Activated naive CD4-positive, alpha-beta T cell treated with anti-CD3 and anti-CD28 coated beads, Interleukin-2, amount 50 U/mL, for 72 hours (primary cell): ENCODE data around the gene GRIK2. TPM values are rescaled to one million over a fixed set of nuclear protein-coding genes. Genes with fewer than 3 reads are reported as not detected.
"Not testable (repeated sequence)": the region's sequence is repeated elsewhere in the genome, so short reads cannot be mapped to it uniquely, and the experiment has no call there.

Experiments
- ATAC-seq, 2 donors: fragments of 150-1000 bp; cut with Tn5 transposase; 2 replicates each; pipeline ENCODE4 v1.10.0; 2021; ENCODE audit warnings: mild to moderate bottlenecking in 2 of 2, moderate library complexity in 2 of 2
- DNase-seq, 2 donors: peaks; one replicate each; pipeline ENCODE4 v3.0.0; 2021 to 2022; ENCODE audit warnings: low spot score in 2 of 2
- H3K27ac Mint-ChIP-seq, 2 donors: one replicate each; pipeline ENCODE4 v1.8.0; 2022; ENCODE audit warnings: mild to moderate bottlenecking in 2 of 2, mixed read lengths in 2 of 2
- H3K36me3 Mint-ChIP-seq, 2 donors: one replicate each; pipeline ENCODE4 v1.8.0; 2022; ENCODE audit warnings: mixed read lengths in 2 of 2
- H3K9me3 Mint-ChIP-seq, 2 donors: one replicate each; pipeline ENCODE4 v1.8.0; 2022; ENCODE audit warnings: mixed read lengths in 2 of 2
- total RNA-seq, 2 donors: library from RNA; stranded (reverse); gene quantifications; one replicate each; pipeline ENCODE4 v1.2.3, GENCODE V29; 2022

The GRIK2 gene
- not detected for total RNA-seq

GRCh38 chr6:101393251-101393828 lies at the start of gene GRIK2:
Gene GRIK2, plus strand, starts transcription at chr6:101393708.
- H3K27ac Mint-ChIP-seq, result no peak within 1 kb of the TSS
- ATAC-seq (peak in 1 of 2 donors; percentile 46), DNase-seq (peak in 1 of 2 donors; percentile 10)
- peaks cover under 1 to 6% of the 10 kb centered on the region in 2 donors for H3K36me3 Mint-ChIP-seq
- H3K9me3 Mint-ChIP-seq, result peaks cover under 1 to 10% of the 10 kb centered on the region in 2 donors

- DNase-seq (no peak), ATAC-seq (no peak)
- no peaks in the 10 kb centered on the region for H3K36me3 Mint-ChIP-seq
- H3K9me3 Mint-ChIP-seq, result peaks cover 0 to 4% of the 10 kb centered on the region in 2 donors
- H3K27ac Mint-ChIP-seq, result no peak overlapping the region
These were observed 48.6 kb upstream of the GRIK2 start for GRCh38 chr6:101344885-101345284.

- no peak for DNase-seq
- ATAC-seq, result no peak
- no peaks in the 10 kb centered on the region for H3K9me3 Mint-ChIP-seq
- H3K27ac Mint-ChIP-seq, result no peak overlapping the region
- H3K36me3 Mint-ChIP-seq, result no peaks in the 10 kb centered on the region
These were observed 44.7 kb upstream of the GRIK2 start for GRCh38 chr6:101348816-101349215.

- H3K27ac Mint-ChIP-seq, H3K9me3 Mint-ChIP-seq, DNase-seq, H3K36me3 Mint-ChIP-seq, ATAC-seq: not testable (repeated sequence)
These were observed 42.9 kb upstream of the GRIK2 start for GRCh38 chr6:101350631-101351030.

GRCh38 chr6:101351173-101351572 lies 42.3 kb upstream of the GRIK2 start:
- Mint-ChIP-seq H3K36me3 (no peaks in the 10 kb centered on the region), H3K27ac (no peak overlapping the region), H3K9me3 (no peaks in the 10 kb centered on the region)
- ATAC-seq (no peak), DNase-seq (no peak)

GRCh38 chr6:101352316-101352715 lies 41.2 kb upstream of the GRIK2 start:
- H3K27ac Mint-ChIP-seq, result no peak overlapping the region
- no peaks in the 10 kb centered on the region for H3K36me3 Mint-ChIP-seq
- DNase-seq (no peak), ATAC-seq (no peak)
- H3K9me3 Mint-ChIP-seq, result no peaks in the 10 kb centered on the region

- ATAC-seq (no peak), DNase-seq (no peak)
- Mint-ChIP-seq H3K36me3 (no peaks in the 10 kb centered on the region), H3K27ac (no peak overlapping the region), H3K9me3 (no peaks in the 10 kb centered on the region)
These were observed 28.3 kb upstream of the GRIK2 start for GRCh38 chr6:101365181-101365580.

- H3K36me3 Mint-ChIP-seq, result no peaks in the 10 kb centered on the region
- H3K27ac Mint-ChIP-seq, result no peak overlapping the region
- H3K9me3 Mint-ChIP-seq, result peaks cover 0 to 18% of the 10 kb centered on the region in 2 donors
- no peak for ATAC-seq
- no peak for DNase-seq
These were observed 13.6 kb upstream of the GRIK2 start for GRCh38 chr6:101379926-101380325.

- no peak for ATAC-seq
- H3K36me3 Mint-ChIP-seq, result no peaks in the 10 kb centered on the region
- DNase-seq, result no peak
- peaks cover 0 to 18% of the 10 kb centered on the region in 2 donors for H3K9me3 Mint-ChIP-seq
- no peak overlapping the region for H3K27ac Mint-ChIP-seq
These were observed 12.4 kb upstream of the GRIK2 start for GRCh38 chr6:101380897-101381630.

- peaks cover 0 to 12% of the 10 kb centered on the region in 2 donors for H3K9me3 Mint-ChIP-seq
- not testable (repeated sequence) for DNase-seq, ATAC-seq, H3K36me3 Mint-ChIP-seq, H3K27ac Mint-ChIP-seq
These were observed 9.8 kb upstream of the GRIK2 start for GRCh38 chr6:101383747-101384146.

- H3K27ac Mint-ChIP-seq, result no peak overlapping the region
- DNase-seq (no peak), ATAC-seq (no peak)
- H3K36me3 Mint-ChIP-seq, result peaks cover 0 to 4% of the 10 kb centered on the region in 2 donors
- H3K9me3 Mint-ChIP-seq, result peaks cover 0 to 15% of the 10 kb centered on the region in 2 donors
These were observed 6.5 kb upstream of the GRIK2 start for GRCh38 chr6:101386982-101387381.

GRCh38 chr6:101391772-101392585 lies 1.5 kb upstream of the GRIK2 start:
- ATAC-seq (no peak), DNase-seq (no peak)
- Mint-ChIP-seq H3K9me3 (peaks cover 0 to 10% of the 10 kb centered on the region in 2 donors), H3K27ac (no peak overlapping the region), H3K36me3 (peaks cover 0 to 4% of the 10 kb centered on the region in 2 donors)

- ATAC-seq (no peak), DNase-seq (no peak)
- H3K36me3 Mint-ChIP-seq, result peaks cover 0 to 4% of the 10 kb centered on the region in 2 donors
- H3K9me3 Mint-ChIP-seq, result peaks cover 0 to 10% of the 10 kb centered on the region in 2 donors
- no peak overlapping the region for H3K27ac Mint-ChIP-seq
These were observed 800 bp upstream of the GRIK2 start for GRCh38 chr6:101392586-101393230.

GRCh38 chr6:101393829-101394251 lies 332 bp downstream of the GRIK2 start:
- Mint-ChIP-seq H3K36me3 (peaks cover 6 to 11% of the 10 kb centered on the region in 2 donors), H3K27ac (no peak overlapping the region), H3K9me3 (peaks cover 4 to 11% of the 10 kb centered on the region in 2 donors)
- ATAC-seq (no peak), DNase-seq (no peak)

- H3K9me3 Mint-ChIP-seq, result peaks cover 8 to 16% of the 10 kb centered on the region in 2 donors
- H3K36me3 Mint-ChIP-seq, result peaks cover 16 to 22% of the 10 kb centered on the region in 2 donors
- H3K27ac Mint-ChIP-seq, result no peak overlapping the region
- no peak for ATAC-seq
- DNase-seq, result no peak
These were observed 1.4 kb downstream of the GRIK2 start for GRCh38 chr6:101394936-101395335.

- Mint-ChIP-seq H3K27ac (no peak overlapping the region), H3K36me3 (peaks cover 20 to 26% of the 10 kb centered on the region in 2 donors), H3K9me3 (peaks cover 8 to 19% of the 10 kb centered on the region in 2 donors)
- ATAC-seq (no peak), DNase-seq (no peak)
These were observed 1.8 kb downstream of the GRIK2 start for GRCh38 chr6:101395345-101395744.
